GM12878 (cell line): ENCODE results near the gene UHRF1. TPM values are rescaled to one million over a fixed set of nuclear protein-coding genes. Genes with fewer than 3 reads are reported as not detected.

Source experiments
- ATAC-seq: fragments of 200-7000 bp; cut with Tn5 transposase; 3 replicates; pipeline ENCODE4 v1.9.1; 2020; ENCODE audit warnings: mild to moderate bottlenecking, moderate library complexity
- BruUV-seq: library from RNA; stranded (reverse); fragments of 400-500 nt; replicated peaks from 2 replicates; lab custom pipeline; 2021; lab: Mats Ljungman, UMichigan
- CTCF ChIA-PET: fragments of 300-600 bp; sonication (Branson Sonifier 250); formaldehyde crosslinking; extraction: SDS; loops from one replicate; lab custom pipeline; 2021; ENCODE audit warnings: inconsistent platforms; lab: Yijun Ruan, JAX
- POLR2A ChIA-PET: fragments of 350-600 bp; formaldehyde crosslinking; extraction: SDS; loops from one replicate; lab custom pipeline; 2021; ENCODE audit warnings: inconsistent platforms; lab: Charles Lee
- RAD21 ChIA-PET: fragments of 300-600 bp; sonication (Branson Sonifier 250); formaldehyde crosslinking; loops from one replicate; lab custom pipeline; 2023; ENCODE audit warnings: antibody characterized with exemption; ENCODE audit not compliant: unreplicated experiment; lab: Charles Lee
- SMC1A ChIA-PET: fragments of 300-600 bp; sonication (Branson Sonifier 250); formaldehyde crosslinking; loops from one replicate; lab custom pipeline; 2023; ENCODE audit not compliant: unreplicated experiment, uncharacterized antibody; lab: Charles Lee
- DNase-seq: peaks from one replicate; pipeline ENCODE4 v3.0.0-alpha.2; 2011; ENCODE audit warnings: low read depth, low spot score
- FAIRE-seq: peaks from 3 replicates; lab custom pipeline; 2011; peaks lifted over from hg19 to GRCh38; lab: Jason Lieb, UNC
- H2AFZ ChIP-seq: 2 replicates; pipeline ENCODE4 v1.6.0; 2011; ENCODE audit warnings: low read depth, low read length, control low read depth; ENCODE audit not compliant: control insufficient read depth
- H3K27ac ChIP-seq: 2 replicates; pipeline ENCODE4 v1.5.1; 2011; ENCODE audit warnings: control low read depth; ENCODE audit not compliant: control insufficient read depth, insufficient read depth
- H3K27me3 ChIP-seq, 2 experiments: replicated peaks in 1 of 2; 2 replicates each; pipeline versions ENCODE4 v1.6.0 to v1.6.1; 2011; ENCODE audit warnings: low read length in 1 of 2; ENCODE audit not compliant: control insufficient read depth in 2 of 2, insufficient read depth in 2 of 2
- H3K36me3 ChIP-seq, 2 experiments: 2 replicates each; pipeline ENCODE4 v1.5.1; 2011; ENCODE audit warnings: low read length in 1 of 2; ENCODE audit not compliant: control insufficient read depth in 2 of 2, insufficient read depth in 2 of 2
- H3K4me1 ChIP-seq: 2 replicates; pipeline ENCODE4 v1.6.1; 2011; ENCODE audit warnings: mild to moderate bottlenecking, low read length, moderate library complexity, mixed read lengths; ENCODE audit not compliant: control insufficient read depth, insufficient read depth
- H3K4me2 ChIP-seq: 2 replicates; pipeline ENCODE4 v1.6.0; 2011; ENCODE audit warnings: control low read depth; ENCODE audit not compliant: control insufficient read depth, insufficient read depth
- H3K4me3 ChIP-seq: fragments of 200-600 bp; sonication (generic); 2 replicates; pipeline ENCODE4 v1.5.1; 2016
- H3K79me2 ChIP-seq: 2 replicates; pipeline ENCODE4 v1.6.0; 2011; ENCODE audit warnings: low read length; ENCODE audit not compliant: control insufficient read depth, insufficient read depth
- H3K9ac ChIP-seq: 2 replicates; pipeline ENCODE4 v1.8.0; 2011; ENCODE audit warnings: low read length, control low read depth, mixed read lengths; ENCODE audit not compliant: control insufficient read depth, insufficient read depth
- H3K9me3 ChIP-seq: replicated peaks from 3 replicates; pipeline ENCODE4 v1.5.1; 2011; ENCODE audit warnings: mild to moderate bottlenecking, low read length; ENCODE audit not compliant: control insufficient read depth, insufficient read depth
- H4K20me1 ChIP-seq: 2 replicates; pipeline ENCODE4 v1.6.0; 2011; ENCODE audit not compliant: control insufficient read depth, insufficient read depth
- FOS ChIP-seq: IDR thresholded peaks from 3 replicates; pipeline ENCODE4 v1.6.1; 2011; ENCODE audit warnings: borderline replicate concordance; ENCODE audit not compliant: insufficient read length; ENCODE audit errors: extremely low read depth
- NFYA ChIP-seq: IDR thresholded peaks from 2 replicates; pipeline ENCODE4 v1.6.1; 2011; ENCODE audit warnings: low read depth, mild to moderate bottlenecking, low read length, improper control_type of control experiment, borderline replicate concordance
- RBBP5 ChIP-seq: fragments of 200-600 bp; sonication (generic); conservative IDR thresholded peaks from 2 replicates; pipeline ENCODE4 v1.6.1; 2016
- SMC3 ChIP-seq: IDR thresholded peaks from 2 replicates; pipeline ENCODE4 v1.6.1; 2011; ENCODE audit warnings: low read length, improper control_type of control experiment, borderline replicate concordance
- STAT3 ChIP-seq: IDR thresholded peaks from 2 replicates; pipeline ENCODE4 v1.6.1; 2011; ENCODE audit warnings: low read depth, low read length, improper control_type of control experiment
- TCF7 ChIP-seq: IDR thresholded peaks from 2 replicates; pipeline ENCODE4 v1.6.1; 2014; ENCODE audit warnings: antibody characterized with exemption, borderline replicate concordance
- WGBS: methylation state at CpG from one replicate; pipeline ENCODE4 v1.1.6; 2016; ENCODE audit warnings: low lambda C conversion rate; ENCODE audit not compliant: insufficient replicate concordance, insufficient coverage; ENCODE audit errors: missing lambda C conversion rate; 5-methylcytosine and 5-hydroxymethylcytosine counted together
- in situ Hi-C: fragments of 300-500 bp; cut with MboI; formaldehyde crosslinking; loops from 9 replicates; pipeline ENCODE4 v1.14.3; 2018; ENCODE audit warnings: mixed read lengths
- intact Hi-C: fragments of 100-400 bp; cut with micrococcal nuclease; formaldehyde crosslinking; loops from one replicate; pipeline ENCODE4 v1.14.2; 2022; ENCODE audit not compliant: unreplicated experiment
- polyA plus RNA-seq, 11 experiments: library from polyadenylated mRNA; depleted of rRNA in 4 of 11; unstranded in 6 of 11; stranded (reverse) in 5 of 11; fragments of >200 nt; fragmentation: Nextera tagmentation in 4 of 11; fragmentation: Illumina TruSeq in 1 of 11; extraction: Ambion mirVana in 4 of 11; extraction: Trizol in 1 of 11; gene quantifications; 1 replicate in 1 of 11; 2 replicates in 10 of 11; pipeline versions ENCODE4 v1.2.1 to v1.2.3, GENCODE V29; 2011 to 2016; ENCODE audit warnings: inconsistent platforms in 2 of 11, missing spikeins in 2 of 11, low read depth in 1 of 11
- total RNA-seq, 4 experiments: library from RNA; depleted of rRNA in 3 of 4; stranded (reverse); fragments of >200 nt in 3 of 4; fragmentation: Illumina TruSeq in 1 of 4; extraction: Trizol in 1 of 4; gene quantifications; 2 replicates each; pipeline versions ENCODE4 v1.2.1 to v1.2.3, GENCODE V29; 2013 to 2021
- TF ChIP-seq, protein P1 (sequence below): fragments of 450-650 bp; IDR thresholded peaks from 2 replicates; pipeline ENCODE4 v1.6.1; 2017; ENCODE audit warnings: mild to moderate bottlenecking, moderate library complexity

UHRF1 gene
- total and polyA plus RNA-seq, 10 of the 15 experiments (the other 5 are each of a cell fraction or from before 2014, with no cell fraction given) = 13.0 to 109 (median 37.7) TPM

DNA sequence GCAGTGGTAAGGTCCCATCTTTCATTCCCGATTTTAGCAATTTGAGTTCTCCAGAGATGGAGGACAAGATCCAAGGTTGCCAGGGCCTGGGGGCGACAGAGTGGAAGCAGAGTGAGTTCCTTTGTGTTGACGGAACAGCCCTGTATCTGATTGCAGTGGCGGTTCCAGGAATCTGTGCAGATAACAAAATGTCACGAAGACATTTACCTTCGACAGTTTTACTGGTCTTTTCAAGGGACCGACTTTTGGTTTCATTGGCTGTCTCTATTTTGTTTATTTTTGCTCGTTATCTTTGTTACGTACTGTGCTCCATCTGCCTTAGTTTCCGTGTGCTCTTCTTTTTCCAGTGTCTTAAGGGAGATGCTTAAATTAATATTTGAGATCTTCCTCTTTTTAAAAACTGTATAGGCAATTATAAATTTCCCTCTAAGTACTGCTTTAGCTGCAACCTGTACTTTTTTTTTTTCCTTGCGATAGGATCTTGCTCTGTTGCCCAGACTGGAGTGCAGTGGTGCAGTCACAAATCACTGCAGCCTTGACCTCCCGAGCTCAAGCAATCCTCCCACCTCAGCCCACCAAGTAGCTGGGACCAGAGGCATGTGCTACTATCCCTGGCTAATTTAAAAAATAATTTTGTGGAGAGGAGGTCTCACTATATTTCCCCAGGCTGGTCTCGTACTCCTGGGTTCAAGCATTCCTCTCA, 82.8 kb downstream of the UHRF1 start:
- no peaks in the 10 kb centered on the region for H3K4me1 ChIP-seq
- H3K9me3 ChIP-seq = no peaks in the 10 kb centered on the region; the same call in 2 of the 3 replicates
- H3K4me2 ChIP-seq = no peak overlapping the region
- ATAC-seq = no peak
- H4K20me1 ChIP-seq = 0 out of 2 replicates have a peak, but pooled peaks cover 5% of the 10 kb centered on the region
- H2AFZ ChIP-seq = no peak overlapping the region
- intact Hi-C loops = no loop called here
- POLR2A ChIA-PET = no interaction called here
- CTCF ChIA-PET = no interaction called here
- in situ Hi-C loops = no loop called here
- no peaks in the 10 kb centered on the region for H3K27me3 ChIP-seq
- no peak for TF ChIP-seq TCF7
- TF ChIP-seq, protein P1, sequence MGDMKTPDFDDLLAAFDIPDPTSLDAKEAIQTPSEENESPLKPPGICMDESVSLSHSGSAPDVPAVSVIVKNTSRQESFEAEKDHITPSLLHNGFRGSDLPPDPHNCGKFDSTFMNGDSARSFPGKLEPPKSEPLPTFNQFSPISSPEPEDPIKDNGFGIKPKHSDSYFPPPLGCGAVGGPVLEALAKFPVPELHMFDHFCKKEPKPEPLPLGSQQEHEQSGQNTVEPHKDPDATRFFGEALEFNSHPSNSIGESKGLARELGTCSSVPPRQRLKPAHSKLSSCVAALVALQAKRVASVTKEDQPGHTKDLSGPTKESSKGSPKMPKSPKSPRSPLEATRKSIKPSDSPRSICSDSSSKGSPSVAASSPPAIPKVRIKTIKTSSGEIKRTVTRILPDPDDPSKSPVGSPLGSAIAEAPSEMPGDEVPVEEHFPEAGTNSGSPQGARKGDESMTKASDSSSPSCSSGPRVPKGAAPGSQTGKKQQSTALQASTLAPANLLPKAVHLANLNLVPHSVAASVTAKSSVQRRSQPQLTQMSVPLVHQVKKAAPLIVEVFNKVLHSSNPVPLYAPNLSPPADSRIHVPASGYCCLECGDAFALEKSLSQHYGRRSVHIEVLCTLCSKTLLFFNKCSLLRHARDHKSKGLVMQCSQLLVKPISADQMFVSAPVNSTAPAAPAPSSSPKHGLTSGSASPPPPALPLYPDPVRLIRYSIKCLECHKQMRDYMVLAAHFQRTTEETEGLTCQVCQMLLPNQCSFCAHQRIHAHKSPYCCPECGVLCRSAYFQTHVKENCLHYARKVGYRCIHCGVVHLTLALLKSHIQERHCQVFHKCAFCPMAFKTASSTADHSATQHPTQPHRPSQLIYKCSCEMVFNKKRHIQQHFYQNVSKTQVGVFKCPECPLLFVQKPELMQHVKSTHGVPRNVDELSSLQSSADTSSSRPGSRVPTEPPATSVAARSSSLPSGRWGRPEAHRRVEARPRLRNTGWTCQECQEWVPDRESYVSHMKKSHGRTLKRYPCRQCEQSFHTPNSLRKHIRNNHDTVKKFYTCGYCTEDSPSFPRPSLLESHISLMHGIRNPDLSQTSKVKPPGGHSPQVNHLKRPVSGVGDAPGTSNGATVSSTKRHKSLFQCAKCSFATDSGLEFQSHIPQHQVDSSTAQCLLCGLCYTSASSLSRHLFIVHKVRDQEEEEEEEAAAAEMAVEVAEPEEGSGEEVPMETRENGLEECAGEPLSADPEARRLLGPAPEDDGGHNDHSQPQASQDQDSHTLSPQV = no peak
- no peak for TF ChIP-seq FOS
- no peak for TF ChIP-seq SMC3
- no peak for TF ChIP-seq NFYA
- TF ChIP-seq STAT3 = no peak
- TF ChIP-seq RBBP5 = no peak
- no peak overlapping the region for H3K4me3 ChIP-seq
- BruUV-seq = no TSS peak
- no peak for DNase-seq
- no peak overlapping the region for H3K27ac ChIP-seq
- no peak overlapping the region for H3K9ac ChIP-seq
- no peak for FAIRE-seq
- SMC1A ChIA-PET = no interaction called here
- H3K79me2 ChIP-seq = peaks cover 19% of the 10 kb centered on the region
- WGBS = 97% methylated on average over 13 of the region's 13 CpGs
- RAD21 ChIA-PET = no interaction called here
- H3K36me3 ChIP-seq = peaks cover 0 to 2% of the 10 kb centered on the region in 2 experiments; a peak in 2 of 4 replicates
